CD4-positive, alpha-beta T cell (primary cell): ENCODE data around the gene GRIA4. TPM values are rescaled to one million over a fixed set of nuclear protein-coding genes. Genes with fewer than 3 reads are reported as not detected.

Source experiments
- ATAC-seq: fragments of 200-7000 bp; cut with Tn5 transposase; one replicate; pipeline ENCODE4 v1.10.0; 2022; ENCODE audit warnings: mild to moderate bottlenecking; ENCODE audit not compliant: poor library complexity
- CTCF ChIA-PET: fragments of 350-600 bp; sonication (Branson Sonifier 250); formaldehyde crosslinking; loops from one replicate; lab custom pipeline; 2021; ENCODE audit warnings: antibody characterized with exemption, inconsistent platforms; lab: Charles Lee
- POLR2A ChIA-PET: fragments of 350-600 bp; sonication (Branson Sonifier 250); formaldehyde crosslinking; loops from one replicate; lab custom pipeline; 2021; ENCODE audit warnings: antibody characterized with exemption, inconsistent platforms; lab: Charles Lee
- DNase-seq, 14 experiments: peaks; one replicate each; pipeline ENCODE4 v3.0.0-alpha.2; 2013 to 2020; ENCODE audit warnings: mixed read lengths in 2 of 14
- H3K27ac ChIP-seq, 2 donors: one replicate each; pipeline versions ENCODE4 v1.5.1 to v1.7.0; 2013; ENCODE audit warnings: low read length in 2 of 2, low read depth in 1 of 2, mild to moderate bottlenecking in 1 of 2
- H3K27me3 ChIP-seq, 2 experiments: 1 replicate in 1 of 2; 2 replicates in 1 of 2; pipeline versions ENCODE4 v1.6.1 to v1.7.0; 2013; ENCODE audit warnings: low read length in 2 of 2, control low read depth in 1 of 2, mild to moderate bottlenecking in 1 of 2, moderate library complexity in 1 of 2; ENCODE audit not compliant: insufficient read depth in 2 of 2, control insufficient read depth in 1 of 2
- H3K36me3 ChIP-seq: one replicate; pipeline ENCODE4 v1.6.1; 2013; ENCODE audit warnings: low read length, control low read depth; ENCODE audit not compliant: insufficient read depth
- H3K4me1 ChIP-seq: one replicate; pipeline ENCODE4 v1.6.1; 2013; ENCODE audit warnings: low read length, control low read depth; ENCODE audit not compliant: insufficient read depth
- H3K4me3 ChIP-seq: one replicate; pipeline ENCODE4 v1.5.1; 2013; ENCODE audit warnings: mild to moderate bottlenecking, low read length, moderate library complexity
- H3K9me3 ChIP-seq, 2 experiments: 1 replicate in 1 of 2; 2 replicates in 1 of 2; pipeline versions ENCODE4 v1.6.1 to v1.7.0; 2013; ENCODE audit warnings: low read length in 2 of 2, mild to moderate bottlenecking in 2 of 2, control low read depth in 1 of 2, moderate library complexity in 1 of 2; ENCODE audit not compliant: control insufficient read depth in 1 of 2, insufficient read depth in 1 of 2
- H3K27ac Mint-ChIP-seq: one replicate; pipeline ENCODE4 v1.8.0; 2020; ENCODE audit warnings: mixed read lengths
- H3K27me3 Mint-ChIP-seq: one replicate; pipeline ENCODE4 v1.8.0; 2021; ENCODE audit warnings: mixed read lengths
- H3K36me3 Mint-ChIP-seq: one replicate; pipeline ENCODE4 v1.8.0; 2021; ENCODE audit warnings: low read depth, mixed read lengths
- H3K4me1 Mint-ChIP-seq: one replicate; pipeline ENCODE4 v1.8.0; 2021; ENCODE audit warnings: low read depth, mixed read lengths
- H3K4me3 Mint-ChIP-seq: one replicate; pipeline ENCODE4 v1.8.0; 2020; ENCODE audit warnings: mild to moderate bottlenecking, mixed read lengths
- H3K9me3 Mint-ChIP-seq: one replicate; pipeline ENCODE4 v1.8.0; 2020; ENCODE audit warnings: mixed read lengths
- intact Hi-C, 2 experiments: fragments of 100-400 bp; cut with DNase I in 1 of 2; cut with micrococcal nuclease in 1 of 2; formaldehyde crosslinking; loops; one replicate each; pipeline versions ENCODE4 v1.15.1 to v1.9.0; 2023 to 2025; cut with DNase I, micrococcal nuclease
- total RNA-seq, 174 experiments: library from RNA in 2 of 174; stranded (reverse) in 2 of 174; gene quantifications; one replicate each; pipeline ENCODE4 v1.2.3 and lab custom pipeline; 2021 to 2026
- TF ChIP-seq, protein P1 (sequence below): fragments of 200-600 bp; IDR thresholded peaks from one replicate; pipeline ENCODE4 v1.8.0; 2022; ENCODE audit warnings: antibody characterized with exemption, mild to moderate bottlenecking

The GRIA4 gene
- total RNA-seq, 2 experiments from 2014 or later: not detected

DNA sequence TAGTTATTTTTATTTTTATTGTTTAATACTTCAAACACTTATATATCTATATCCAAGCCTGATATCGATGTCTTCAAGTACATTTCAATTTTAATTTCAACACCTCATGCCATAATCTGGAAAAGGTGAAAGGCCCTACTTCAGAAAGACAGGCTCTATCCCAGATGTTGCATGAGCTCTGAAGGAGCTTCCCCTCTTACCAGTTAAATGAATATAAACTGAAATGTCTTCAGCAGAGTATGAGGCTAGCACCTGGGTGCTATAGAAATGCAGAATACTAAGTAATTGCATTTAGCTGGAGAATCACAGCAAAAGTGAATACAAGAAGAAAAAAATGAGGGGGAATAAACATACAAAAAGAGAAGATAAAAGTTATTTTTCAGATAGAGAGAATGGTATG, 11.5 kb upstream of the GRIA4 start:
- Histone ChIP-seq H3K27me3 (no peaks in the 10 kb centered on the region), H3K36me3 (no peaks in the 10 kb centered on the region), H3K4me3 (no peak overlapping the region), H3K4me1 (no peaks in the 10 kb centered on the region), H3K27ac (no peak overlapping the region), H3K9me3 (no peaks in the 10 kb centered on the region)
- ChIA-PET CTCF (no interaction called here), POLR2A (no interaction called here)
- DNase-seq: no peak
- Mint-ChIP-seq H3K4me3 (no peak overlapping the region), H3K27ac (no peak overlapping the region), H3K27me3 (no peaks in the 10 kb centered on the region), H3K4me1 (no peaks in the 10 kb centered on the region), H3K36me3 (no peaks in the 10 kb centered on the region), H3K9me3 (no peaks in the 10 kb centered on the region)
- TF ChIP-seq, protein P1, sequence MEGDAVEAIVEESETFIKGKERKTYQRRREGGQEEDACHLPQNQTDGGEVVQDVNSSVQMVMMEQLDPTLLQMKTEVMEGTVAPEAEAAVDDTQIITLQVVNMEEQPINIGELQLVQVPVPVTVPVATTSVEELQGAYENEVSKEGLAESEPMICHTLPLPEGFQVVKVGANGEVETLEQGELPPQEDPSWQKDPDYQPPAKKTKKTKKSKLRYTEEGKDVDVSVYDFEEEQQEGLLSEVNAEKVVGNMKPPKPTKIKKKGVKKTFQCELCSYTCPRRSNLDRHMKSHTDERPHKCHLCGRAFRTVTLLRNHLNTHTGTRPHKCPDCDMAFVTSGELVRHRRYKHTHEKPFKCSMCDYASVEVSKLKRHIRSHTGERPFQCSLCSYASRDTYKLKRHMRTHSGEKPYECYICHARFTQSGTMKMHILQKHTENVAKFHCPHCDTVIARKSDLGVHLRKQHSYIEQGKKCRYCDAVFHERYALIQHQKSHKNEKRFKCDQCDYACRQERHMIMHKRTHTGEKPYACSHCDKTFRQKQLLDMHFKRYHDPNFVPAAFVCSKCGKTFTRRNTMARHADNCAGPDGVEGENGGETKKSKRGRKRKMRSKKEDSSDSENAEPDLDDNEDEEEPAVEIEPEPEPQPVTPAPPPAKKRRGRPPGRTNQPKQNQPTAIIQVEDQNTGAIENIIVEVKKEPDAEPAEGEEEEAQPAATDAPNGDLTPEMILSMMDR: no peak
- intact Hi-C loops: no loop called here
- no peak for ATAC-seq

DNA sequence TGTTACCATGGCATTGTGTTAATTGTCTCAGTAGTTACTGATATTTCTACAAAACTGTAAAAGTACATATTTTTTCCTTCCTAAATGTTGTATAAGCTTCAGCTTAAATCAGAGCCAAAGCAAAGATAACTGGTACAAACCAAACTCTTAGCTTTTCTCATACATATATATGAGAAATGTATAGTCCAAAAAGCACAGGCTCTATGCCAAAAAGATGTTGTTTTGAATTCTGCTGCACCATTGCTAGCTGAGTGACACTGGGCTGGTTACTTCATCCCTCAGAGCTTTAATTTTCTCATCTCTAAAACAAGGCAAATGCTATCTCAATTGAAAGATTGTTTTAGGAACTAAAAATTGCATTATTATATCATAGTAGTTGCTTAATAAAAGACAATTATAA, 6.7 kb upstream of the GRIA4 start:
- H3K36me3 Mint-ChIP-seq: no peaks in the 10 kb centered on the region
- H3K4me3 Mint-ChIP-seq: no peak overlapping the region
- ChIA-PET POLR2A (no interaction called here), CTCF (no interaction called here)
- H3K4me3 ChIP-seq: no peak overlapping the region
- no peak overlapping the region for H3K27ac ChIP-seq
- H3K4me1 Mint-ChIP-seq: no peaks in the 10 kb centered on the region
- H3K9me3 Mint-ChIP-seq: peaks cover 4% of the 10 kb centered on the region
- no peak for DNase-seq
- intact Hi-C loops: no loop called here
- ATAC-seq: no peak
- H3K27ac Mint-ChIP-seq: no peak overlapping the region
- H3K27me3 ChIP-seq: no peaks in the 10 kb centered on the region
- H3K9me3 ChIP-seq: no peaks in the 10 kb centered on the region
- TF ChIP-seq, protein P1: no peak
- no peaks in the 10 kb centered on the region for H3K36me3 ChIP-seq
- no peaks in the 10 kb centered on the region for H3K4me1 ChIP-seq
- H3K27me3 Mint-ChIP-seq: peaks cover 18% of the 10 kb centered on the region

DNA sequence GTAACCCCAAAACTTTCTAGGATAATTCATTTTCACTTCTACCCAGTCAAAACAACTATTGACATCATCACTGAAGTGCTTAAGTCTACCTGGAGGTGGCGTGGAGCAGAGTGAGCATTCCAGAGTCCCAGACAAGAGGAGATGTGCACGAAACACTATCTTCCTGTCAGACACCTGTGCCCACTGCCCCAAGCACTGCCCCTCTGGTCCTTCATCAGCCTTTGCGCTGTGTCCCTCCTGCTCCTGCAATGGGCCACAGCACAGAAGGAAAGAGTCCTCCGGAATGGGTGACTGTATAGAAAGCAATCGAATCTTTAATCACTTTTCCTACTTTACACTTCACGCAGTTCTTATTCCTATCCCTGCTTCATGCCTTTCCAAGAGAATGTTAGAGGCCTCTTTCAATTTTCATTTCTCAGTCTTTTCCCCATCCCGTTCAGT, 512 bp upstream of the GRIA4 start:
- peaks cover 4% of the 10 kb centered on the region for H3K9me3 Mint-ChIP-seq
- Histone ChIP-seq H3K36me3 (no peaks in the 10 kb centered on the region), H3K4me3 (no peak overlapping the region)

More for the DNA sequence above, 512 bp upstream of the GRIA4 start:
- intact Hi-C loops: no loop called here
- no peak overlapping the region for H3K27ac ChIP-seq
- Mint-ChIP-seq H3K27me3 (peaks cover 65% of the 10 kb centered on the region), H3K4me1 (peaks cover 10% of the 10 kb centered on the region), H3K4me3 (peak overlapping the region; percentile 31), H3K36me3 (no peaks in the 10 kb centered on the region), H3K27ac (no peak overlapping the region)
- H3K4me1 ChIP-seq: peaks cover 10% of the 10 kb centered on the region
- POLR2A ChIA-PET: no interaction called here
- peaks cover 17 to 42% of the 10 kb centered on the region in 2 experiments for H3K27me3 ChIP-seq
- DNase-seq: peak in 2 of 14 experiments; percentile 7 to 10
- ATAC-seq: no peak
- CTCF ChIA-PET: no interaction called here
- TF ChIP-seq, protein P1: no peak
- peaks cover 0 to 6% of the 10 kb centered on the region in 2 experiments for H3K9me3 ChIP-seq
